ENCODE results near the gene MFAP1. TPM values are rescaled to one million over a fixed set of nuclear protein-coding genes. Genes with fewer than 3 reads are reported as not detected.
A peak's percentile ranks its signal among the peaks of the same experiment; 100 is the strongest.

MFAP1 gene
- total RNA-seq, 3 donors from 2014 or later (not counting 1 experiment from before 2014, with no cell fraction given): 10.2 to 13.3 (median 12.3) TPM

DNA sequence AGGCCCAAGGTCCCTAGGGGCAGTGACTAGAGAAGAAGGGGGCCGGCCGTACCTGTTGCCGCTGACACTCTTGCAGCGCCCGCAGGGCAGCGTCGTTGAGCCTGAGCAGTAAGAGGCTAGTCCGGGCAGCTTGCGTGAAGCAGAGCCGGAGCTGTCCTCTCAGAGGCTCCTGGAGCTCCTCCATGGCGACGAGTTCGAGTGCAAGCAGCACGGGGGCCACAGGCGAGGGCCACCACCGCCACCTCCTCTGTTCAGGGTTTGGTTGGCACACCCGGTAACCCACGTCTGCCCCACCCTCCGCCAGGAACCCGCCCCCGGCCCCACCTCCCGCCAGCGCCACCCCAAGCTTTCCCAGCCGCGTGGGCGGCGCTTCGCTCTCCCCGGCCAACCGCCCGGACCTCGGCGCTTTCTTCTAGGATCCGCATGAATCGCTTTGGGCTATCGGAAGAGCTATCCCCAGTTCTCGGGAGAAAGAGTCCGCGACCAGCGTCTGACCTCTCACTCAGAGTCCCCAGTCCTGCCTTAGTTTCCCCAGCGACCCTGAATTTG is 47.7 kb downstream of the MFAP1 start, which contains the start of gene ELL3:
TSS of gene ELL3 (minus strand) at position 249 of the 549 bp plus-strand sequence. CDS start at position 184, 65 bp downstream.
- no peaks in the 10 kb centered on the region for H3K27me3 Mint-ChIP-seq (ENCODE audit: low read depth in 2 of 2)
- WGBS (ENCODE audit: insufficient coverage): 2% methylated on average over 41 of the region's 41 CpGs
- H3K9me3 Mint-ChIP-seq: no peaks in the 10 kb centered on the region
- H3K27ac ChIP-seq (ENCODE audit: low read length): peak within 1 kb of the TSS; percentile 28
- TF ChIP-seq, protein P1, sequence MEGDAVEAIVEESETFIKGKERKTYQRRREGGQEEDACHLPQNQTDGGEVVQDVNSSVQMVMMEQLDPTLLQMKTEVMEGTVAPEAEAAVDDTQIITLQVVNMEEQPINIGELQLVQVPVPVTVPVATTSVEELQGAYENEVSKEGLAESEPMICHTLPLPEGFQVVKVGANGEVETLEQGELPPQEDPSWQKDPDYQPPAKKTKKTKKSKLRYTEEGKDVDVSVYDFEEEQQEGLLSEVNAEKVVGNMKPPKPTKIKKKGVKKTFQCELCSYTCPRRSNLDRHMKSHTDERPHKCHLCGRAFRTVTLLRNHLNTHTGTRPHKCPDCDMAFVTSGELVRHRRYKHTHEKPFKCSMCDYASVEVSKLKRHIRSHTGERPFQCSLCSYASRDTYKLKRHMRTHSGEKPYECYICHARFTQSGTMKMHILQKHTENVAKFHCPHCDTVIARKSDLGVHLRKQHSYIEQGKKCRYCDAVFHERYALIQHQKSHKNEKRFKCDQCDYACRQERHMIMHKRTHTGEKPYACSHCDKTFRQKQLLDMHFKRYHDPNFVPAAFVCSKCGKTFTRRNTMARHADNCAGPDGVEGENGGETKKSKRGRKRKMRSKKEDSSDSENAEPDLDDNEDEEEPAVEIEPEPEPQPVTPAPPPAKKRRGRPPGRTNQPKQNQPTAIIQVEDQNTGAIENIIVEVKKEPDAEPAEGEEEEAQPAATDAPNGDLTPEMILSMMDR (IDR thresholded peaks at IDR 0.05): no peak
- H3K36me3 ChIP-seq (ENCODE audit: control insufficient read depth, insufficient read depth, low read length): peaks cover 17% of the 10 kb centered on the region
- H3K4me3 ChIP-seq (ENCODE audit: low read length): peak within 1 kb of the TSS; percentile 48
- H3K4me1 Mint-ChIP-seq: peaks cover 12 to 22% of the 10 kb centered on the region in 2 donors
- ATAC-seq: peak; percentile 68 to 82 (median 70)
- no peaks in the 10 kb centered on the region for H3K27me3 ChIP-seq (ENCODE audit: control insufficient read depth, insufficient read depth, low read length)
- H3K36me3 Mint-ChIP-seq: peaks cover 6% of the 10 kb centered on the region
- H3K9me3 ChIP-seq (ENCODE audit: control insufficient read depth, insufficient read depth, low read length): no peaks in the 10 kb centered on the region
- H3K4me1 ChIP-seq (ENCODE audit: control insufficient read depth, insufficient read depth, low read length): peaks cover 22% of the 10 kb centered on the region
- H3K4me3 Mint-ChIP-seq: peak within 1 kb of the TSS; percentile 94
- H3K27ac Mint-ChIP-seq: peak within 1 kb of the TSS; percentile 85 to 92
- peak in 1 of 2 donors; percentile 89 for DNase-seq
- intact Hi-C loops (cut with micrococcal nuclease): loop anchor here (1.0 kb wide), 1 partner anchor 16 kb away; the partner anchor contains the start of gene SERF2

- H3K36me3 Mint-ChIP-seq: peaks cover 10% of the 10 kb centered on the region
- intact Hi-C loops (cut with micrococcal nuclease): no loop called here
- peaks cover 22% of the 10 kb centered on the region for H3K36me3 ChIP-seq (ENCODE audit: control insufficient read depth, insufficient read depth, low read length)
- H3K9me3 Mint-ChIP-seq: no peaks in the 10 kb centered on the region
- H3K4me3 Mint-ChIP-seq: peak overlapping the region; percentile 94
- H3K27me3 ChIP-seq (ENCODE audit: control insufficient read depth, insufficient read depth, low read length): no peaks in the 10 kb centered on the region
- peak overlapping the region; percentile 48 for H3K4me3 ChIP-seq (ENCODE audit: low read length)
- H3K27ac ChIP-seq (ENCODE audit: low read length): peak overlapping the region; percentile 28
- peaks cover 12 to 22% of the 10 kb centered on the region in 2 donors for H3K4me1 Mint-ChIP-seq
- peak in 1 of 2 donors; percentile 42 for DNase-seq
- no peaks in the 10 kb centered on the region for H3K9me3 ChIP-seq (ENCODE audit: control insufficient read depth, insufficient read depth, low read length)
- H3K27ac Mint-ChIP-seq: peak overlapping the region; percentile 85 to 92
- TF ChIP-seq, protein P1 (IDR thresholded peaks at IDR 0.05): no peak
- WGBS (ENCODE audit: insufficient coverage): 54% methylated on average over 35 of the region's 35 CpGs
- ATAC-seq: no peak
- H3K4me1 ChIP-seq (ENCODE audit: control insufficient read depth, insufficient read depth, low read length): peaks cover 22% of the 10 kb centered on the region
- no peaks in the 10 kb centered on the region for H3K27me3 Mint-ChIP-seq (ENCODE audit: low read depth in 2 of 2)
Measured at GRCh38 chr15:43776101-43776717, 48.3 kb downstream of the MFAP1 start.

DNA sequence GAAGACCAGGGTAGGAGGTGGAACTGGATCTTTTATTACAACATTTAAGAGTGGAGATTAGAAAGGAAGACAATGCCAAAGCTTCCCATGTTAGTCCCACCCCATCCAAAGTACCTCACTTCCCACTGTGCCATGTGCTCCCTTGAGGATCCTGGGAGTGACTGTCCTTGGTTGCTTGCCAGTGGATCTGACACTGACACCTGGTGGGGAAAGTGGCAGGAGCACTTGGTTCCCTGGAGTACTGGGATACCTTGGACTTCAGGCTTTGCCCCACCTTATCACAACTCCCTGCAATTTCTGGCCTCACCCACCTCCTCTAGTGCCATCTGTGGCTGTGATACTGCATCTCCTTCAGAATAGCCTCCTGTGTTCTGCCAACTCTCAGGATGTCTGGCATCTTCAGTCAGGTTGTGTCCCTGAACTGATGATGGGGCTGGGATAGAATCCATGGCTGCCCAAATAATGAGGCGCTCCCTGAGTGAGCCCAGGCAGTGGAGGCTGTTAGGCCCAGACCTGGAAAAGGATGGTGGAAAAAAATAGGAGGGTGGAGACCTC is 49.0 kb downstream of the MFAP1 start:
- Histone ChIP-seq H3K4me3 (ENCODE audit: low read length) (no peak overlapping the region), H3K36me3 (ENCODE audit: control insufficient read depth, insufficient read depth, low read length) (peaks cover 28% of the 10 kb centered on the region), H3K9me3 (ENCODE audit: control insufficient read depth, insufficient read depth, low read length) (no peaks in the 10 kb centered on the region), H3K27ac (ENCODE audit: low read length) (no peak overlapping the region), H3K27me3 (ENCODE audit: control insufficient read depth, insufficient read depth, low read length) (no peaks in the 10 kb centered on the region), H3K4me1 (ENCODE audit: control insufficient read depth, insufficient read depth, low read length) (peaks cover 22% of the 10 kb centered on the region)
- no peaks in the 10 kb centered on the region for H3K9me3 Mint-ChIP-seq
- intact Hi-C loops (cut with micrococcal nuclease): no loop called here
- peaks cover 12 to 22% of the 10 kb centered on the region in 2 donors for H3K4me1 Mint-ChIP-seq
- peaks cover 16% of the 10 kb centered on the region for H3K36me3 Mint-ChIP-seq
- ATAC-seq (no peak), DNase-seq (peak in 1 of 2 donors; percentile 18)
- WGBS (ENCODE audit: insufficient coverage): 100% methylated on average over 1 of the region's 1 CpG
- peak overlapping the region; percentile 47 for H3K4me3 Mint-ChIP-seq
- TF ChIP-seq, protein P1 (IDR thresholded peaks at IDR 0.05): no peak
- no peaks in the 10 kb centered on the region for H3K27me3 Mint-ChIP-seq (ENCODE audit: low read depth in 2 of 2)
- H3K27ac Mint-ChIP-seq: peak overlapping the region; percentile 53 to 92
